Iris pigment epithelial cell (primary cell): ENCODE results near the gene GOLGA6A.
"Not testable (repeated sequence)": the region's sequence is repeated elsewhere in the genome, so short reads cannot be mapped to it uniquely, and the experiment has no call there.

Experiments
- DNase-seq: peaks from one replicate; pipeline ENCODE4 v3.0.0-alpha.2; 2011; ENCODE audit warnings: low read depth

Gene GOLGA6A

DNA sequence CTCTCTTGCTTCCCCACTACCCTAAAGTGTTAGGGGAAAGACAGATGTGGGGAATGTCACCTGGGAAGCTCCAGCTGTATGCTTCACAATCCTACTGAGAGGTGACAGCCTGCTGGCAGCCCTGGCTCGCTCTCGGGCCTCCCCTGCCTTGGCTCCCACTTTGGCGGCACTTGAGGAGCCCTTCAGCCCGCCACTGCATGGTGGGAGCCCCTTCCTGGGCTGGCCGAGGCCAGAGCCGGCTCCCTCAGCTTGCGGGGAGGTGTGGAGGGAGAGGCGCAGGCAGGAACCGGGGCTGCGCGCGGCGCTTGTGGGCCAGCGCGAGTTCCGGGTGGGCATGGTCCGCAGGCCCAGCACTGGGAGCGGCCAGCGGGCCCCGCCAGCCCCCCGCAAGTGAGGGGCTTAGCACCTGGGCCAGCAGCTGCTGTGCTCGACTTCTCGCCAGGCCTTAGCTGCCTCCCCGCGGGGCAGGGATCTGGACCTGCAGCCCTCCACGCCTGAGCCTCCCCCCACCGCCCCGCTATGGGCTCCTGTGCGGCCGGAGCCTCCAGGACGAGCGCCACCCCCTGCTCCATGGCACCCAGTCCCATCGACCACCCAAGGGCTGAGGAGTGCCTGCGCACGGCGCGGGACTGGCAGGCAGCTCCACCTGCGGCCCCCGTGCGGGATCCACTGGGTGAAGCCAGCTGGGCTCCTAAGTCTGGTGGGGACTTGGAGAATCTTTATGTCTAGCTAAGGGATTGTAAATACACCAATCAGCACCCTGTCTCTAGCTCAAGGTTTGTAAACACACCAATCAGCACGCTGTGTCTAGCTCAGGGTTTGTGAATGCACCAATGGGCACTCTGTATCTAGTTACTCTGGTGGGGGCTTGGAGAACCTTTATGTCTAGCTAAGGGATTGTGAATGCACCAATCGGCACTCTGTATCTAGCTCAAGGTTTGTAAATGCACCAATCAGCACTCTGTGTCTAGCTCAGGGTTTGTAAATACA is 29.8 kb downstream of the GOLGA6A start:
- not testable (repeated sequence) for DNase-seq

DNA sequence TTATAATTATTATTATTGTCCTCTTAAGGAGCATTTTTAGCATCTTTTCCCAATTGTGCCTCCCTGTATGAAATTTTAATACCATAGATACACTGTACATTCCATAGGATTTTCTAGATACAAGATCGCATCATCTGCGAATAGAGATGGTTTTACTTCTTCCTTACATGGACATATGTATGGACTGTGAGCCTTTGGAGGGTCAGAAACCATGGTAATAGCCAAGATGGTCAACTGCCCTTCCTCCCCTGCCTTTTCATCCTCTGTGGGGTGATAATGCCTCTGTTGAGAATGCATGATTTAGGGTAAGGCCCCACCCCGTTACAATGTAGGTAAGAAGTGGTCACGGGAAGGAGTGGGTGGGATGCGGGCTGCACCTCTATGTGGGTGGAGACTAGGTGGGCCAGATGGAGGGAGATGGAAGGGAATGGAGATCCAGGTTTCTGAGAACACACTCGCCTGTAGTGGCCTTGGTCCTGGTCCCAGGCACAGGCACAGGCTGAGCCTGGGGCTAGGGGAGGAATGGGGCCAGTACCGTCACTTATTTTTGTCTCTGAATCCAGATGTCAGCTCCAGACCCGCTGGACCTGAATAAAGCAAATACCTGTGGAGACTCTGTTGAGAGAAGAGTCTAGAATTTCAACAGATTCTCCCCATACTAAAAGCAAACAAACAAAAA is 31.7 kb downstream of the GOLGA6A start:
- DNase-seq, result no peak

DNA sequence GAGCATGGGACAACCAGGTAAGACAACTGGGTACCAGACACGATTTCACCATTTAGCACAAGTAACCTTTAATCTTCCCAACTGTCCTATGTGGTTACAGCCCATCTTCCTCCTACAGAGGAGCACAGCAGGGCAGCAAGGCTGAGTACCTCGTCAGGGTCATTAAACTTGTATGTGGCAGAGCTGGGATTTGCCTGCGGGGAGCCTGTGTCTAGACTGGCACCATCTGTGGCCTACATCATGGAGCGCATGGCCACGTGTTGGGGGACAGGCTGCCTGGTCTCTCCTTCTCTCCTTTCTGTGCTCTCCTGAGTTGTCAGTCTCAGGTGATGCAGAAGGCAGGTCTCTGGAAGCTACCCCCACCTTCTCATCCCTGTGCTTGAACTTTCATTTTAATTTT is 32.2 kb downstream of the GOLGA6A start:
- no peak for DNase-seq

DNA sequence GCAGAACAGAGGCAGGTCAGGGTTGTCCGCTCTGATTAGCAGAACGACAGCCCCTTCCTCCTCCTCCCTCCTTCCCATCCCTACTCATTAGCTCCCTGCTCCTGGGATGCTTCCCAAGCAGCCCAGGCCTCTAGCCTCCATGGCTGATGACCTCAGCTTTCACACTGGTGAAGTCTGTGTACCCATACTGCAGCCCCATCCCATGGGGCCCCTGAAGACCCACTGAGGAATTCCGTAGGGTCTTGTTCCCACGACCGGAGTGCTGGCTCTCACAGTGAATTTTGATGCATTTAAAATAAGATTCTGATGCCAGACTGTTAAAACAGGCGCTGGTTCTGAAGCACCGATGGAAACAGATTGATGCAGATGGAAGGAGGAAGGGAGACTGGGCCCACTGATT is 36.1 kb downstream of the GOLGA6A start:
- DNase-seq, result no peak

DNA sequence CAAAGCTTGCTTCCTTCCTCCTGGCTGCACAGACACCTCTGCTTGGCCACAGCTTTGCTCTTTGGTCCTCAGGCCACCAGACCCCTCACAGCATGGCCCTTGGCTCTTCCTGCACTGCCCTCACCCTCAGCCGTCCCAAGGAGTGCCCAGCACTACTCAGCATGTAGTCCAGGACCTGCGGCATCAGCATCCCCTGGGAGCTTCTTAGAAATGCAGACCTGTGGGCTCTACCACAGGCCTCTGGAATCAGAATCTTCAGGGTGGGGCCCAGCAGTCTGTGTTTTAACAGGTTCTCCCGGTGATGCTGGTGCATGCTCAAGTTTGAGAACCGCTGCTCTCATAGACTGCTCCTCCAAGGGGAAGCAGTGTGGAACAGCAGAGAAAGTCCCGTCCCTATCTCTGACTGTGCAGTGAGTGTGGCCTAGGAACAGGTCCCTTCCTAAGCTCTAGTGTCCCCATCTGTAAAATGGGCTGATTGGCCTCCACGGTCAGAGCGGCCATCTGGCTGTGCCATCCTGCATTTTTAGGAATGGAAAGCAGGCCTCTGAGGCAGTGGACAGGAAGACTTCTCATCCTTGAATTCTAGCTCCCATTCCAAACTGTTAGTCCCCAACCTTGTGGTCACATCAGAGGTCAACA is 36.6 kb downstream of the GOLGA6A start:
- no peak for DNase-seq

DNA sequence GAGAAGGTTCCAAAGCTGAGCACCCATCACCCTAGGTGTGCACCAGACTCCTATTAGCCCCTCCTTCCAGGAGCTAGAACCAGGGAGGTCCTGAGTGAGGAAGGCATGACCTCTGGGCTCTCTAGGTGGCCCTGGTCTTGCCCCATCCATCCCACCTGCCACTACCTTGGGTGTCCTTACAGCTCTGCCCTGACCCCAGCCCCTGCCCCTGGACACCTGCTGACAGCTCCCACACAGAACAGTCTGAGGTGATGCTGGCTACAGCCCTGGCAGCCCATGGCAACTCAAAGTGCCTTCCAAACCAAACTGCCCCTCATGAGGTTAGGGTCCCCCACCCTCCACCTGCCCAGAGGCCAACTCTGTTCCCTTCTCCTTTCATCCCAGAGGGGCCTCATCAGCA is 37.2 kb downstream of the GOLGA6A start:
- no peak for DNase-seq

DNA sequence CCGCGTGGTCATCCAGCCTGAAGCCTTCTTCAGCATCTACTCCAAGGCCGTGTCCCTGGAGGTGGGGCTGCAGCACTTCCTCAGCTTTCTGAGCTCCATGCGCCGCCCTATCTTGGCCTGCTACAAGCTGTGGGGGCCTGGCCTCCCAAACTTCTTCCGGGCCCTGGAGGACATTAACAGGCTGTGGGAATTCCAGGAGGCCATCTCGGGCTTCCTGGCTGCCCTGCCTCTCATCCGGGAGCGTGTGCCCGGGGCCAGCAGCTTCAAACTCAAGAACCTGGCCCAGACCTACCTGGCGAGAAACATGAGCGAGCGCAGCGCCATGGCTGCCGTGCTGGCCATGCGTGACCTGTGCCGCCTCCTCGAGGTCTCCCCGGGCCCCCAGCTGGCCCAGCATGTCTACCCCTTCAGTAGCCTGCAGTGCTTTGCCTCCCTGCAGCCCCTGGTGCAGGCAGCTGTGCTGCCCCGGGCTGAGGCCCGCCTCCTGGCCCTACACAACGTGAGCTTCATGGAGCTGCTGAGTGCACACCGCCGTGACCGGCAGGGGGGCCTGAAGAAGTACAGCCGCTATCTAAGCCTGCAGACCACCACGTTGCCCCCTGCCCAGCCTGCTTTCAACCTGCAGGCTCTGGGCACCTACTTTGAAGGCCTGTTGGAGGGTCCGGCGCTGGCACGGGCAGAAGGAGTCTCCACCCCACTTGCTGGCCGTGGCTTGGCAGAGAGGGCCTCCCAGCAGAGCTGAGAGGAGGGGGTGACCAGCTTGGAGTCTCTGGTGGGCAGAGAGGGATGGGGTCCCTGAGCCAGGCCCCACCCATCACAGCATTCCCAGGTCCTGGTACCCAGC is 37.9 kb downstream of the GOLGA6A start:
- DNase-seq, result no peak

DNA sequence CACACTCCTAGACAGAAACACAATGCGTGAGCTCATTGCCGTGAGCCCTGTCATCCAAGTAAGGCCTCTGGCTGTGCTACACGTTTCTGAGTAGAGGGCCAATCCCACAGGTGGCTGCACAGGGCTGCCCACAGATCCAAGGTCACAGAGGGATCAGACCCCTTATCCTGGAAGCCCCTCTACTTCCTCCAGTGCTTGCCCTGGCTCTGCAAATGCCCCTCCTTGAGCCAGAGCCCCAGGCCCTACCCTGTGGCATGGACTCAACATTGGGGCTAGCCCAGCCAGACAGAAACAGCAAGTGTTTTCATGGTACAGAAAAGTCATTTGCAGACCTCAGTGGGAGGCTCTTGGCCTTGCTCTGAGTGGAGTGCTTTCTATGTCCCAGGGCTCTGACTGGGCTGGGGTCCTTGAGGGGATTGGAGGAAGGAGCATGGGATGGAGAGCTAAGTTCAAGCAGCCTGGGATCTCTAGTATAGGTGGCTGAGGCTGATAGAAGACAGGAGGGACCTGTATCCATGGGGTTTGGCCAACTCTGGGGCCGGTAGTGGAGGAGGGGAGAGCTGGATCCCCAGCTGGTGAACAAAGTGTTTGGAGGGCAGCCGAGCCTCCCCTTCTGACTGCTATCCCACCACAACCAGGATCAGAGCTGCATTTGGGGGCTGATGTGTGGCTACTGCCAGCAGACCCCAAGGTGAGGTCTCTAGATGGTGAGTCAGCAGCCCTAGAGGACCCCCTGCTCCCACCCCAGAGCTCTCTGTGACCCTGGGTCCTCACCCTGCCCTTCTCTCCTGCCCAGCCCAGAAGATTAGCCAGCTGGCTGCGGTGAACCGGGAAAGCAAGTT is 38.7 kb downstream of the GOLGA6A start:
- DNase-seq, result no peak

DNA sequence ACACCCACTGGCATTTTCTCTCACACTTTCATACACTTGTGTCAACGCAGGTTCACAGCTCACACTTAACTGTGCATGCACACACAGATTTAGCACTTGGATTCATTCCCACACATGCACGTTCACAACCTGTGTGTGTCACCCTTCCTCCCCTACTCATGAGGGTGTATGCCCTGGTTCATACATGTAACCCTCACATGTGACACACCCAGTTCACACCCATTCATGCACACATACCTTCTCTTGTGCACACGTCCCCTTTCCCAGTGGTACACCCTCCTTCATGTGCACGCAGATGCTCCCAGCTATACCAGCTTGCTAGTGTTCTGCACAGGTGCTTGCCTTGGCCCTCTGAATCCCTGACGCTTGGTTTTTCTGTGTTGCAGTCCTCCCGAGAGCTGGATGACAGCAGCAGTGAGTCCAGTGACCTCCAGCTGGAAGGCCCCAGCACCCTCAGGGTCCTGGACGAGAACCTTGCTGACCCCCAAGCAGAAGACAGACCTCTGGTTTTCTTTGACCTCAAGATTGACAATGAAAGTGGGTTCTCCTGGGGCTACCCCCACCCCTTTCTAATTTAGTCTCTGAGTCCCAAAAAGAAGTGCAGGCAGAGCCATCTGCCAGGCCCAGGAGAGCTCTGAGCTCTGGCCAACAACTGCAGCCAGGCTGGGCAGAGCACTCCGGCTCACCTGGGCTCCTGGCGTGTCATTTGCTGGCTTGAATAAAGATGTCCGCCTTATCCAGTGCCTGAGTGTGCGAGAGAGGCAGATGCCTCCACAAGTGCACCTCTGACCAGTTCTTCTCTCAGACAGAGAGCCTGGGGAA is 39.5 kb downstream of the GOLGA6A start:
- no peak for DNase-seq

DNA sequence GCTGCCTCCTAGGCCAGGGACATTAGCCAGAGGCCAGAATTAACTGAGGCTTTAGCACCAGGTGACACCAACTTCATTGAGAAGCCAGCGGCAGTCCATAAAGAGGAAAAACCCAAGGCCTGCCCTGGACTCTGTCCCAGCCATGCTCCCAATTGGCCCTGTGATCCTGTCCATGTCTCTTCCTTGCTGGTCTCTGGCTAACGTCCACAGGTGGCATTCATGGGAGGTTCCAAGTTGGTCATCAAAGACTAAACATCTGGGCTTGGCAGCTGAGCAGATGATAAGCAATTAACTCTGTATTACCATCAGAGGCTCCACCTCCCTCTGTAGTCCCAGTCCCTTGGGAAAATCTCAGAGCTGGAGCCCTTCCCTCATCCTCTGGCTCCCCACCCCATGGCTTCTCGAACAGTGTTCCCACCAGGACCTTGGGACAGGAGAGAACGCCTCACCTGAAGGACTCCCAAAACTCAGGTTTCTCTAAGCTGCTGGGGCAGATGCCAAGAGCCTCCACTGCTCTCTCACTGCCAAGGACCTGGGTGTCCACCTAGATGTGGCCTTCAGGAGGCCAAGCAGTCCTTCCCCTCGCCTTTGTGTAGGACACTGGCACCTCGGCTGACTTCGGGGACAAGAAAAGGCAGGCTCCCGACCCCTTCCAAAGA is 40.4 kb downstream of the GOLGA6A start:
- DNase-seq, result no peak

DNA sequence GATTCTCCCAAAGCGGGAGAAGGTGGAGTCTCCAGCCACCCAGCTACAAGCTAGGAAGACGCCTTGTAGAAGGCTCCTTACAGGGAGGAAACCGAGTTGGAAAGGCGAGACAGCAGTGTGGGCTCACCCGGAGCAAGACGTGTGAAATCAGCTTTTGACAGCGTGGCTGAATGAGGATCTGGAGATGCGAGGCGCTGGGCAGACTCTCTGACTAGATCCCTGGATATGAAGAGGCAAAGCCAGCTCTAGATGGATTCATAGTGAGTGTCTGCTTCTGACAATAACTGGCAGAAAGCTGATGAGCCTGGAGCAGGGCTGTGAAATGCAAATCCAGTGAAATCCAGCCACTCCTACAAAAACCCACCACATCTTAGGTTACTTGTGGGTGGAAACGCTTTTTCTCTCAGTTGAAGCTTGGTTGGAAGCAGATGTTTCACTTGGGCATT is 41.0 kb downstream of the GOLGA6A start:
- no peak for DNase-seq

DNA sequence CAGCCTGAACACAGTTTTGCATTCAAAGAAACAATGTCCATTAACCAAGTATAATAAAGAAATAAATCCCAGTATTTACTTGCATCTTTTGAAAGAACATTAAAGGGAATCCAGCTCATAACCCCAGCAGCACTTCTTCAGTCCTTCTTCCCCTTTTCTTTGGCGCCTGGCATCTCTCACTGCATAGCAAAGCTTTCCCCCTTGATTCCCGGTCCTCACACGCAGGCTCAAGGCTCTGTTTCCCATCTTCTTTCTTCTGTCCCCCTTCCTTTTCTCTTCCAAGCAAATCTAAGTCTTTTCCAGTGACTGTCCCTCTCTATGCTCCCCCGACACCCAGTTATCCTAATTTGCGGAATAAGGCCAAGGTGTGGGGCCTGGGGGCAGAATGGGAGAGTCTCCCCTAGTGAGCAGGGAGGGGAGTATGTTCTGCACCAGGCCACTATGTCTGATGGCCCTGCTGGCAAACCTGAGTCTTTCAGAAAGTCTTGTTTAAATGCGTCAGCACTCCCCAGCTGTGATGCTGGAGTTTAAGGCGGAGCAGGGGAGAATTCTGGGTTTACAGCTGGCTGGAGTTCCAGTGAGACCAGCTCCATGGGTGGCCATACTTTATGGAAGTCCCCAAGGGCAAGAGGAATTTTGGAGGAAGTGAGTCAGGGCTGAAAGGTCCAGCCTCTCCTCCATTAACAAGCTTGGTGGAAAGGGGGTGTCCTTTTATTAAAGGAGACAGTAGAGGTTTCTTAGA is 42.1 kb downstream of the GOLGA6A start:
- peak; percentile 85 for DNase-seq

DNA sequence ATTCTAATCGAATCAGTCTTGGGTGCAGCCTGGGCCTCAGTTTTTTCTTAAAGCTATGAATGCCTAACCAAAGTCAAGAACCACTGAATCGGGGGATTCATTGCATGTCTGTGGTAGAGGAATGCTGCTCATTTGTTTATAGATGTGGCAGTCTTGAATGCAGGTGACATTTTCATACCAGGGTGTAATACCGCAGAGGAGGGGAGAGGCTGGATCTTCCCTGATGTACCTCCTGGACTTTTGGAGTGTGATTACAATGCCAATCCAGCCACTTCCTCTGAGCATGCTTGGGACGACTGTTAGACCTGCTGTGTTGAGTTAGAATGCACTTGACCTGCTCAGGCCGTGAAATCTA is 42.7 kb downstream of the GOLGA6A start:
- no peak for DNase-seq

DNA sequence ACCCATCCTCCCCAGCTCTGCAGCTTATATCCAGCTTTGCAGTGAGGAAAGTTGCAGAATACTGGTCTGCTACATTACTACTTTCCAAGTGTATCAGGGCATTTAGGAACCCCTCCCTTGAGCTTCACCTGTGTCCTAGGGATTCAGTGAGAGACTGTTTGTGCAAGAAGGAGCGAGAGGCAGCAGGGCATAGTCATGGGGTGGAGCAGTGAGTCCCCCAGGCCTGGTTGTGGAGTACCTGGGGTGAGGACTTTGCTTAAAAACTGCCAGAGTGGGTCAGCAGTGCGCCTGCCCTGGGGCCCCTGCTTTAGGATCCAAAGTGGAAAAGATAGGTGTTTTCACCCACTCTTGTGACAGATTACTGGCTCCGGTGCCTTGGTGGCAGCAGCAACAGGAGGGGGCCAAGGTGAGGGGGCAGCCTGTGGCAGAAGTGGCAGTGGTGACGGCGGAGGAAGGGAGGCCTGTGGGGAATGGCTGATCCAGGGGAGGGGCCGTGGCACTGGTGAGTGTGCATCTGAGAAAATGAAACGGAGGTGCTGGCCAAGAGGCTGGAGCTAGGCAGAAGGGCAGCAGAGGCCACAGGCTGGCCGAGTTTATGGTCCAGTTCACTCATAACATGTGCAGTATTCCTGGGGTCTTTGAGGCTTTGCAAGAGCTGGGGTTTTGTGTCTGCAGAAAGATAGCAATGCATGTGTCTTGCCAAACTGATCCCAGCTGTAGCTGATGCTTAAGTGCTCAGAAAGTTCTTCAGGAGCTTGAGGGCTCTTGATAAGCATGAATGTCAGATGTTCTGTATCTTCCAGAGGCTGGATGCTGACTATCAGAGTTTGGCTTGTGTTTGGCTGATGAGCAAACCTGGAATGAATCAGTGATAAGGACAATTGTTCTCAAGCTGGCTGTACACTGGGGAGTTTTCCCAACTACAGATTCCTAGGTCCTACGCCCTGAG is 43.4 kb downstream of the GOLGA6A start:
- DNase-seq, result no peak

DNA sequence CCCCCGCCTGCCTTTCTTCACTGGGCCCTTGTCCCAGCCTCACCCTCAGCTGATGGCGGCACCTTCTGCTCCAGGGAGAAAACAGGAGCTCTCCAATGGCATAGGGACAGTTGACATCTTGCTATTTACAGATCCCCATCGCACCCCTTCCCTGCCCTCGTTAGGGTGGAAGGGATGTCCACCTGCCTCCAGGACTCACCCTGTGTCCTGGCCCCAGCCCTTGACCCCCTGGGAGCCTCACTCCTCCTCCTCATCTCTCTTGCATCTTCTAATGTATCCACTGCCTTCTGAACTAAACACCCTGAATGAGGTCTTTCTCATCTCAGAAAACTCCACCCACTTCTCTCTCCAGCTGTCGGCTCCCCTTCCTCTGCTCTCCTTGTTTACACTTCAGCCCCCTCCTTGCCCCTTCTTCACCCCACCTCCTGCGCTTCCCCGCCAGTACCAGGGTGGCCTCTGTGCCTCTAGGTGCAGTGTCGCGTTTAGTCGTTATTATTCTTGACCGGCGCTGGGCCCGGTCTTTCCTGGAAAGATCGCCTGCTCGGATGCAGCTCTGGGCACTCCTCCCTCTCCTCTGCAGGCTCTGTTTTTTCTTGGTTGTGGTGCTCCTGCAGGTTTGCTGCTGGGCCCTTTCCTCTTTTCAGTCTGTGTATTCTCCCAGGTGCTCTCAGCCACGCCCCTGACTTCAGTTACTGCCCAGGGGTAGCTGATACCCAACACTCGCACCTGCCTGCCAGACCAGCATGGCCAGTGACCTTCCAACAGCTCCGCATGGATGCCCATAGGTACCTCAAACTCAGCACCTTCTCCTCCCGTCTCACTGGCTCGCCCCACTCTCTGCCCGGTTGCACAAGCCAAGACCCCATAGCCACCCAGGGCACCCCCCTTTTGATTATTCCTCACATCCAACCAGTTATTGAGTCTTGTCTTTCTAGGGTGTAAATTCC is 44.9 kb downstream of the GOLGA6A start:
- no peak for DNase-seq
